HepG2 (cell line): ENCODE data around the gene MTFR1L. TPM values are rescaled to one million over a fixed set of nuclear protein-coding genes. Genes with fewer than 3 reads are reported as not detected.

Experiments used
- CBX2 ChIP-seq, 2 experiments: fragments of 200-600 bp in 1 of 2; sonication (generic); formaldehyde crosslinking in 1 of 2; IDR thresholded peaks; 2 replicates each; pipeline versions ENCODE4 v1.7.0 to v1.8.1; 2018 to 2022; ENCODE audit warnings: low read depth in 2 of 2, low read length in 1 of 2, mild to moderate bottlenecking in 1 of 2, missing genetic modification reagents in 1 of 2
- CENPBD1 ChIP-seq: sonication (generic); formaldehyde crosslinking; IDR thresholded peaks from 2 replicates; pipeline ENCODE4 v1.8.0; 2022; ENCODE audit warnings: missing genetic modification reagents, low read depth, mild to moderate bottlenecking, borderline replicate concordance
- CHCHD3 ChIP-seq: sonication (generic); formaldehyde crosslinking; IDR thresholded peaks from 2 replicates; pipeline ENCODE4 v1.8.0; 2022; ENCODE audit warnings: mild to moderate bottlenecking, missing genetic modification reagents, moderate library complexity
- GMEB2 ChIP-seq: IDR thresholded peaks from 2 replicates; pipeline ENCODE4 v1.6.1; 2016; ENCODE audit warnings: missing biosample characterization, missing genetic modification reagents, low read depth
- PBX2 ChIP-seq: IDR thresholded peaks from 2 replicates; pipeline ENCODE4 v1.6.1; 2016; ENCODE audit warnings: control low read depth
- PHF21A ChIP-seq: sonication (generic); formaldehyde crosslinking; IDR thresholded peaks from 2 replicates; pipeline ENCODE4 v1.5.0; 2020; ENCODE audit warnings: mild to moderate bottlenecking, missing genetic modification reagents
- ZFP1 ChIP-seq: IDR thresholded peaks from 2 replicates; pipeline ENCODE4 v1.6.1; 2016
- ZNF20 ChIP-seq: sonication (generic); formaldehyde crosslinking; IDR thresholded peaks from 2 replicates; pipeline ENCODE4 v1.4.0; 2020; ENCODE audit warnings: mild to moderate bottlenecking, moderate library complexity, missing genetic modification reagents
- ZNF563 ChIP-seq: sonication (generic); formaldehyde crosslinking; IDR thresholded peaks from 2 replicates; pipeline ENCODE4 v1.8.0; 2022; ENCODE audit warnings: mild to moderate bottlenecking, moderate library complexity, missing genetic modification reagents
- ZNF883 ChIP-seq: sonication (generic); formaldehyde crosslinking; IDR thresholded peaks from 2 replicates; pipeline ENCODE4 v1.5.1; 2020; ENCODE audit warnings: mild to moderate bottlenecking, missing genetic modification reagents; ENCODE audit errors: not compliant biosample characterization
- polyA plus RNA-seq, 8 experiments: library from polyadenylated mRNA; depleted of rRNA in 3 of 8; stranded (reverse) in 7 of 8; unstranded in 1 of 8; fragments of >200 nt; fragmentation: Illumina TruSeq in 4 of 8; extraction: Trizol in 4 of 8; gene quantifications; 2 replicates each; pipeline versions ENCODE4 v1.2.1 to v1.2.3, GENCODE V29; 2011 to 2016; ENCODE audit warnings: low read depth in 4 of 8, missing spikeins in 1 of 8, mixed read lengths in 1 of 8; ENCODE audit not compliant: insufficient read depth in 1 of 8
- total RNA-seq, 5 experiments: library from RNA; depleted of rRNA; stranded (reverse); fragments of >200 nt; fragmentation: Illumina TruSeq; extraction: Trizol; gene quantifications; 2 replicates each; pipeline ENCODE4 v1.2.3, GENCODE V29; 2016; ENCODE audit warnings: low read depth in 1 of 5
- TF ChIP-seq, protein P1 (sequence below): sonication (generic); formaldehyde crosslinking; IDR thresholded peaks from 2 replicates; pipeline ENCODE4 v1.9.0; 2022; ENCODE audit warnings: low read depth, missing genetic modification reagents
- TF ChIP-seq, protein P2 (sequence below): sonication (generic); formaldehyde crosslinking; IDR thresholded peaks from 2 replicates; pipeline ENCODE4 v1.5.1; 2020; ENCODE audit warnings: mild to moderate bottlenecking, moderate library complexity, missing genetic modification reagents
- TF ChIP-seq, protein P3 (sequence below): sonication (generic); formaldehyde crosslinking; IDR thresholded peaks from 2 replicates; pipeline ENCODE4 v1.4.0; 2020; ENCODE audit warnings: missing genetic modification reagents

MTFR1L gene
- total and polyA plus RNA-seq, 2 of the 13 experiments (the other 11 are each of a cell fraction or from before 2014, with no cell fraction given) = 38.0 to 55.7 TPM

- TF ChIP-seq, protein P1, sequence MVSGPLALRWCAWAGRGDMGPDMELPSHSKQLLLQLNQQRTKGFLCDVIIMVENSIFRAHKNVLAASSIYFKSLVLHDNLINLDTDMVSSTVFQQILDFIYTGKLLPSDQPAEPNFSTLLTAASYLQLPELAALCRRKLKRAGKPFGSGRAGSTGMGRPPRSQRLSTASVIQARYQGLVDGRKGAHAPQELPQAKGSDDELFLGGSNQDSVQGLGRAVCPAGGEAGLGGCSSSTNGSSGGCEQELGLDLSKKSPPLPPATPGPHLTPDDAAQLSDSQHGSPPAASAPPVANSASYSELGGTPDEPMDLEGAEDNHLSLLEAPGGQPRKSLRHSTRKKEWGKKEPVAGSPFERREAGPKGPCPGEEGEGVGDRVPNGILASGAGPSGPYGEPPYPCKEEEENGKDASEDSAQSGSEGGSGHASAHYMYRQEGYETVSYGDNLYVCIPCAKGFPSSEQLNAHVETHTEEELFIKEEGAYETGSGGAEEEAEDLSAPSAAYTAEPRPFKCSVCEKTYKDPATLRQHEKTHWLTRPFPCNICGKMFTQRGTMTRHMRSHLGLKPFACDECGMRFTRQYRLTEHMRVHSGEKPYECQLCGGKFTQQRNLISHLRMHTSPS (CRISPR knock-in tag) = no peak
- TF ChIP-seq CBX2 (IDR thresholded peaks at IDR 0.05; ENCODE audit: low read depth, low read length) = no peak
- TF ChIP-seq CBX2 (CRISPR knock-in tag; IDR thresholded peaks at IDR 0.05; ENCODE audit: low read depth) = 0 out of 2 replicates have a peak, but pooled peaks have one; percentile 30
- TF ChIP-seq, protein P2, sequence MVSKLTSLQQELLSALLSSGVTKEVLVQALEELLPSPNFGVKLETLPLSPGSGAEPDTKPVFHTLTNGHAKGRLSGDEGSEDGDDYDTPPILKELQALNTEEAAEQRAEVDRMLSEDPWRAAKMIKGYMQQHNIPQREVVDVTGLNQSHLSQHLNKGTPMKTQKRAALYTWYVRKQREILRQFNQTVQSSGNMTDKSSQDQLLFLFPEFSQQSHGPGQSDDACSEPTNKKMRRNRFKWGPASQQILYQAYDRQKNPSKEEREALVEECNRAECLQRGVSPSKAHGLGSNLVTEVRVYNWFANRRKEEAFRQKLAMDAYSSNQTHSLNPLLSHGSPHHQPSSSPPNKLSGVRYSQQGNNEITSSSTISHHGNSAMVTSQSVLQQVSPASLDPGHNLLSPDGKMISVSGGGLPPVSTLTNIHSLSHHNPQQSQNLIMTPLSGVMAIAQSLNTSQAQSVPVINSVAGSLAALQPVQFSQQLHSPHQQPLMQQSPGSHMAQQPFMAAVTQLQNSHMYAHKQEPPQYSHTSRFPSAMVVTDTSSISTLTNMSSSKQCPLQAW = peak; percentile 43; the same call in 1 of the 2 replicates
- TF ChIP-seq PBX2 (CRISPR knock-in tag) = no peak
- no peak for TF ChIP-seq ZNF20 (CRISPR knock-in tag)
- TF ChIP-seq CHCHD3 (CRISPR knock-in tag) = peak; percentile 95
- TF ChIP-seq ZNF563 = peak; percentile 80; the same call in 1 of the 2 replicates
- TF ChIP-seq, protein P3, sequence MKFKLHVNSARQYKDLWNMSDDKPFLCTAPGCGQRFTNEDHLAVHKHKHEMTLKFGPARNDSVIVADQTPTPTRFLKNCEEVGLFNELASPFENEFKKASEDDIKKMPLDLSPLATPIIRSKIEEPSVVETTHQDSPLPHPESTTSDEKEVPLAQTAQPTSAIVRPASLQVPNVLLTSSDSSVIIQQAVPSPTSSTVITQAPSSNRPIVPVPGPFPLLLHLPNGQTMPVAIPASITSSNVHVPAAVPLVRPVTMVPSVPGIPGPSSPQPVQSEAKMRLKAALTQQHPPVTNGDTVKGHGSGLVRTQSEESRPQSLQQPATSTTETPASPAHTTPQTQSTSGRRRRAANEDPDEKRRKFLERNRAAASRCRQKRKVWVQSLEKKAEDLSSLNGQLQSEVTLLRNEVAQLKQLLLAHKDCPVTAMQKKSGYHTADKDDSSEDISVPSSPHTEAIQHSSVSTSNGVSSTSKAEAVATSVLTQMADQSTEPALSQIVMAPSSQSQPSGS (CRISPR knock-in tag) = peak; percentile 54; the same call in 1 of the 2 replicates
- TF ChIP-seq ZFP1 (CRISPR knock-in tag) = peak; percentile 56; the same call in 1 of the 2 replicates
- peak; percentile 60 for TF ChIP-seq ZNF883 (CRISPR knock-in tag)
- TF ChIP-seq GMEB2 (CRISPR knock-in tag) = peak; percentile 75; the same call in 1 of the 2 replicates
- TF ChIP-seq PHF21A (CRISPR knock-in tag) = peak; percentile 60; the same call in 1 of the 2 replicates
- TF ChIP-seq CENPBD1 (CRISPR knock-in tag) = no peak
Observed at GRCh38 chr1:25858906-25859789, 39.4 kb downstream of the MTFR1L start, which contains the start of gene AUNIP (continued).
